ENCODE data around the gene SNAI3. TPM values are rescaled to one million over a fixed set of nuclear protein-coding genes. Genes with fewer than 3 reads are reported as not detected.

The SNAI3 gene
- total RNA-seq, 1 experiment from 2014 or later = not detected

GRCh38 chr16:88691924-88692560, 5.7 kb upstream of the SNAI3 start:
- no peak for DNase-seq (ENCODE audit: low read depth)

- DNase-seq (ENCODE audit: low read depth) = no peak
Observed at GRCh38 chr16:88691129-88691813, 5.0 kb upstream of the SNAI3 start.

- DNase-seq (ENCODE audit: low read depth) = no peak
Observed at GRCh38 chr16:88690341-88691128, 4.2 kb upstream of the SNAI3 start.

- DNase-seq (ENCODE audit: low read depth) = peak; percentile 53
Observed at GRCh38 chr16:88688013-88688778, 1.9 kb upstream of the SNAI3 start.

GRCh38 chr16:88687676-88688012, 1.3 kb upstream of the SNAI3 start:
- DNase-seq (ENCODE audit: low read depth) = no peak

- DNase-seq (ENCODE audit: low read depth) = no peak
Observed at GRCh38 chr16:88687254-88687576, 908 bp upstream of the SNAI3 start.

- no peak for DNase-seq (ENCODE audit: low read depth)
Observed at GRCh38 chr16:88686062-88686438, 257 bp downstream of the SNAI3 start.

GRCh38 chr16:88685156-88686061, 898 bp downstream of the SNAI3 start:
- peak; percentile 63 for DNase-seq (ENCODE audit: low read depth)

- DNase-seq (ENCODE audit: low read depth) = no peak
Observed at GRCh38 chr16:88684569-88685155, 1.6 kb downstream of the SNAI3 start.

- no peak for DNase-seq (ENCODE audit: low read depth)
Observed at GRCh38 chr16:88681709-88682451, 4.4 kb downstream of the SNAI3 start.

GRCh38 chr16:88681084-88681680, 5.1 kb downstream of the SNAI3 start:
- DNase-seq (ENCODE audit: low read depth) = no peak

- no peak for DNase-seq (ENCODE audit: low read depth)
Observed at GRCh38 chr16:88680554-88681083, 5.7 kb downstream of the SNAI3 start.

GRCh38 chr16:88678224-88678979, 7.9 kb downstream of the SNAI3 start:
- no peak for DNase-seq (ENCODE audit: low read depth)

GRCh38 chr16:88677721-88678120, 8.6 kb downstream of the SNAI3 start:
- no peak for DNase-seq (ENCODE audit: low read depth)

- no peak for DNase-seq (ENCODE audit: low read depth)
Observed at GRCh38 chr16:88676502-88677242, 9.6 kb downstream of the SNAI3 start.

GRCh38 chr16:88673716-88674379, 12.5 kb downstream of the SNAI3 start:
- no peak for DNase-seq (ENCODE audit: low read depth)

- no peak for DNase-seq (ENCODE audit: low read depth)
Observed at GRCh38 chr16:88672776-88673175, 13.5 kb downstream of the SNAI3 start.

All from Daoy (cell line).